ENCODE measurements around the gene TIMM10B. TPM values are rescaled to one million over a fixed set of nuclear protein-coding genes. Genes with fewer than 3 reads are reported as not detected.

The TIMM10B gene
- total RNA-seq, 2 donors from 2014 or later: 29.6 to 30.5 TPM

GRCh38 chr11:6475936-6476335 lies 5.4 kb upstream of the TIMM10B start:
- Histone ChIP-seq H3K36me3 (ENCODE audit: control insufficient read depth, insufficient read depth, low read length) (peaks cover 32% of the 10 kb centered on the region), H3K4me1 (ENCODE audit: control insufficient read depth, insufficient read depth, low read length) (peaks cover 2% of the 10 kb centered on the region), H3K9me3 (ENCODE audit: control insufficient read depth, low read length) (no peaks in the 10 kb centered on the region), H3K27ac (ENCODE audit: low read depth, low read length) (no peak overlapping the region), H3K27me3 (ENCODE audit: control insufficient read depth, insufficient read depth, low read length, poor library complexity, severe bottlenecking) (no peaks in the 10 kb centered on the region), H3K9ac (ENCODE audit: extremely low read depth, low read length, poor library complexity, severe bottlenecking) (no peak overlapping the region), H3K4me3 (ENCODE audit: low read length) (no peak overlapping the region)
- Mint-ChIP-seq H3K4me1 (peaks cover 16% of the 10 kb centered on the region), H3K4me3 (no peak overlapping the region), H3K27ac (peak overlapping the region; percentile 8), H3K27me3 (ENCODE audit: insufficient read depth) (peaks cover 6% of the 10 kb centered on the region), H3K36me3 (ENCODE audit: low read depth) (peaks cover 34% of the 10 kb centered on the region), H3K9me3 (no peaks in the 10 kb centered on the region)
- DNase-seq: peak; percentile 59
- TF ChIP-seq CTCF (conservative IDR thresholded peaks at IDR 0.05): peak; percentile 32
- 80 to 92% methylated on average over 2 to 5 of the region's 5 CpGs for WGBS, 2 experiments (ENCODE audit: insufficient coverage in 1 of 2, insufficient read length in 1 of 2)

GRCh38 chr11:6476571-6476970 lies 4.7 kb upstream of the TIMM10B start:
- Mint-ChIP-seq H3K27ac (no peak overlapping the region), H3K4me1 (peaks cover 16% of the 10 kb centered on the region), H3K27me3 (ENCODE audit: insufficient read depth) (peaks cover 6% of the 10 kb centered on the region), H3K4me3 (no peak overlapping the region), H3K36me3 (ENCODE audit: low read depth) (peaks cover 34% of the 10 kb centered on the region), H3K9me3 (no peaks in the 10 kb centered on the region)
- H3K9me3 ChIP-seq (ENCODE audit: control insufficient read depth, low read length): no peaks in the 10 kb centered on the region
- H3K4me1 ChIP-seq (ENCODE audit: control insufficient read depth, insufficient read depth, low read length): peaks cover 2% of the 10 kb centered on the region
- peaks cover 32% of the 10 kb centered on the region for H3K36me3 ChIP-seq (ENCODE audit: control insufficient read depth, insufficient read depth, low read length)
- TF ChIP-seq CTCF (conservative IDR thresholded peaks at IDR 0.05): no peak
- H3K9ac ChIP-seq (ENCODE audit: extremely low read depth, low read length, poor library complexity, severe bottlenecking): no peak overlapping the region
- H3K27me3 ChIP-seq (ENCODE audit: control insufficient read depth, insufficient read depth, low read length, poor library complexity, severe bottlenecking): no peaks in the 10 kb centered on the region
- H3K27ac ChIP-seq (ENCODE audit: low read depth, low read length): no peak overlapping the region
- peak; percentile 55 for DNase-seq
- 93 to 94% methylated on average over 3 to 4 of the region's 4 CpGs for WGBS, 2 experiments (ENCODE audit: insufficient coverage in 1 of 2, insufficient read length in 1 of 2)
- H3K4me3 ChIP-seq (ENCODE audit: low read length): no peak overlapping the region

GRCh38 chr11:6480299-6480914 lies 894 bp upstream of the TIMM10B start:
- peaks cover 4% of the 10 kb centered on the region for H3K4me1 ChIP-seq (ENCODE audit: control insufficient read depth, insufficient read depth, low read length)
- Mint-ChIP-seq H3K36me3 (ENCODE audit: low read depth) (peaks cover 50% of the 10 kb centered on the region), H3K4me3 (peak overlapping the region; percentile 94), H3K4me1 (peaks cover 13% of the 10 kb centered on the region), H3K9me3 (no peaks in the 10 kb centered on the region), H3K27me3 (ENCODE audit: insufficient read depth) (no peaks in the 10 kb centered on the region), H3K27ac (peak overlapping the region; percentile 99)
- H3K9me3 ChIP-seq (ENCODE audit: control insufficient read depth, low read length): no peaks in the 10 kb centered on the region
- DNase-seq: no peak
- 87 to 92% methylated on average over 7 to 9 of the region's 9 CpGs for WGBS, 2 experiments (ENCODE audit: insufficient coverage in 1 of 2, insufficient read length in 1 of 2)
- H3K27me3 ChIP-seq (ENCODE audit: control insufficient read depth, insufficient read depth, low read length, poor library complexity, severe bottlenecking): no peaks in the 10 kb centered on the region
- peaks cover 57% of the 10 kb centered on the region for H3K36me3 ChIP-seq (ENCODE audit: control insufficient read depth, insufficient read depth, low read length)
- H3K4me3 ChIP-seq (ENCODE audit: low read length): peak overlapping the region; percentile 97
- peak overlapping the region; percentile 98 for H3K9ac ChIP-seq (ENCODE audit: extremely low read depth, low read length, poor library complexity, severe bottlenecking)
- TF ChIP-seq CTCF (conservative IDR thresholded peaks at IDR 0.05): no peak
- H3K27ac ChIP-seq (ENCODE audit: low read depth, low read length): no peak overlapping the region

Measured in endodermal cell (in vitro differentiated cells).